Mesodermal cell (in vitro differentiated cells): ENCODE results near the gene KRT17.
"Not testable (repeated sequence)": the region's sequence is repeated elsewhere in the genome, so short reads cannot be mapped to it uniquely, and the experiment has no call there.

Source experiments
- H3K27ac ChIP-seq: 2 replicates; pipeline ENCODE4 v1.7.0; 2013; ENCODE audit warnings: mild to moderate bottlenecking, low read depth, low read length, moderate library complexity; ENCODE audit not compliant: severe bottlenecking
- H3K36me3 ChIP-seq: 2 replicates; pipeline ENCODE4 v1.7.1; 2013; ENCODE audit warnings: mild to moderate bottlenecking, low read length, moderate library complexity; ENCODE audit not compliant: control insufficient read depth, insufficient read depth
- H3K4me1 ChIP-seq: one replicate; pipeline ENCODE4 v1.7.1; 2013; ENCODE audit warnings: mild to moderate bottlenecking, low read length; ENCODE audit not compliant: insufficient read depth, control insufficient read depth, poor library complexity, severe bottlenecking
- H3K4me3 ChIP-seq: 2 replicates; pipeline ENCODE4 v1.7.0; 2013; ENCODE audit warnings: low read length, control low read depth, mild to moderate bottlenecking; ENCODE audit not compliant: insufficient read depth, poor library complexity, severe bottlenecking; ENCODE audit errors: extremely low read depth
- H3K9me3 ChIP-seq: 2 replicates; pipeline ENCODE4 v1.7.1; 2013; ENCODE audit warnings: mild to moderate bottlenecking, low read length, moderate library complexity; ENCODE audit not compliant: control insufficient read depth
- WGBS, 2 experiments: methylation state at CpG; one replicate each; pipeline ENCODE4 v1.1.5; 2013; ENCODE audit warnings: missing lambda C conversion rate in 2 of 2; ENCODE audit not compliant: insufficient coverage in 2 of 2; 5-methylcytosine and 5-hydroxymethylcytosine counted together

The KRT17 gene

GRCh38 chr17:41585301-41586056 is 38.9 kb downstream of the KRT17 start:
- Histone ChIP-seq H3K4me3 (no peak overlapping the region), H3K4me1 (no peaks in the 10 kb centered on the region)
- 96 to 97% methylated on average over 5 of the region's 5 CpGs for WGBS, 2 experiments

GRCh38 chr17:41584331-41584927 is 39.9 kb downstream of the KRT17 start:
- H3K27ac ChIP-seq, H3K9me3 ChIP-seq, H3K4me3 ChIP-seq, H3K36me3 ChIP-seq, H3K4me1 ChIP-seq: not testable (repeated sequence)
- 86 to 95% methylated on average over 7 to 8 of the region's 8 CpGs for WGBS, 2 experiments

More at GRCh38 chr17:41585301-41586056, 38.9 kb downstream of the KRT17 start:
- Histone ChIP-seq H3K36me3 (no peaks in the 10 kb centered on the region), H3K27ac (no peak overlapping the region), H3K9me3 (no peaks in the 10 kb centered on the region)

GRCh38 chr17:41583137-41584127 is 40.9 kb downstream of the KRT17 start:
- 89 to 95% methylated on average over 27 to 30 of the region's 33 CpGs for WGBS, 2 experiments
- Histone ChIP-seq H3K9me3 (no peaks in the 10 kb centered on the region), H3K4me3 (no peak overlapping the region), H3K36me3 (no peaks in the 10 kb centered on the region), H3K4me1 (peaks cover 2% of the 10 kb centered on the region), H3K27ac (no peak overlapping the region)

- not testable (repeated sequence) for H3K9me3 ChIP-seq, H3K4me3 ChIP-seq, H3K27ac ChIP-seq, H3K4me1 ChIP-seq, H3K36me3 ChIP-seq
- WGBS, 2 experiments = 93 to 96% methylated on average over 4 to 9 of the region's 13 CpGs
Observed at GRCh38 chr17:41582061-41582968, 42.1 kb downstream of the KRT17 start.

- Histone ChIP-seq H3K9me3 (no peaks in the 10 kb centered on the region), H3K4me3 (no peak overlapping the region), H3K4me1 (peaks cover 2% of the 10 kb centered on the region), H3K27ac (no peak overlapping the region), H3K36me3 (no peaks in the 10 kb centered on the region)
- 92 to 100% methylated on average over 3 to 4 of the region's 4 CpGs for WGBS, 2 experiments
Observed at GRCh38 chr17:41581366-41582060, 42.9 kb downstream of the KRT17 start.

GRCh38 chr17:41580687-41581365 is 43.5 kb downstream of the KRT17 start:
- 45 to 57% methylated on average over 1 of the region's 1 CpG for WGBS, 2 experiments
- no peak overlapping the region for H3K27ac ChIP-seq
- no peak overlapping the region for H3K4me3 ChIP-seq
- no peaks in the 10 kb centered on the region for H3K9me3 ChIP-seq
- H3K4me1 ChIP-seq = peaks cover 2% of the 10 kb centered on the region
- no peaks in the 10 kb centered on the region for H3K36me3 ChIP-seq

GRCh38 chr17:41580244-41580575 is 44.2 kb downstream of the KRT17 start:
- no peak overlapping the region for H3K4me3 ChIP-seq
- no peak overlapping the region for H3K27ac ChIP-seq
- H3K4me1 ChIP-seq = peaks cover 2% of the 10 kb centered on the region
- H3K36me3 ChIP-seq = no peaks in the 10 kb centered on the region
- H3K9me3 ChIP-seq = no peaks in the 10 kb centered on the region
- 85 to 92% methylated on average over 2 of the region's 2 CpGs for WGBS, 2 experiments

GRCh38 chr17:41579484-41580243 is 44.7 kb downstream of the KRT17 start:
- no peaks in the 10 kb centered on the region for H3K36me3 ChIP-seq
- 46 to 51% methylated on average over 13 to 17 of the region's 18 CpGs for WGBS, 2 experiments
- no peak overlapping the region for H3K4me3 ChIP-seq
- no peak overlapping the region for H3K27ac ChIP-seq
- peaks cover 2% of the 10 kb centered on the region for H3K4me1 ChIP-seq
- no peaks in the 10 kb centered on the region for H3K9me3 ChIP-seq

- Histone ChIP-seq H3K4me3 (no peak overlapping the region), H3K36me3 (no peaks in the 10 kb centered on the region), H3K27ac (no peak overlapping the region), H3K4me1 (peaks cover 2% of the 10 kb centered on the region), H3K9me3 (no peaks in the 10 kb centered on the region)
- WGBS, 2 experiments = 78 to 90% methylated on average over 4 of the region's 5 CpGs
Observed at GRCh38 chr17:41578971-41579370, 45.4 kb downstream of the KRT17 start.
